ENCODE results near the gene VLDLR.

VLDLR gene

DNA sequence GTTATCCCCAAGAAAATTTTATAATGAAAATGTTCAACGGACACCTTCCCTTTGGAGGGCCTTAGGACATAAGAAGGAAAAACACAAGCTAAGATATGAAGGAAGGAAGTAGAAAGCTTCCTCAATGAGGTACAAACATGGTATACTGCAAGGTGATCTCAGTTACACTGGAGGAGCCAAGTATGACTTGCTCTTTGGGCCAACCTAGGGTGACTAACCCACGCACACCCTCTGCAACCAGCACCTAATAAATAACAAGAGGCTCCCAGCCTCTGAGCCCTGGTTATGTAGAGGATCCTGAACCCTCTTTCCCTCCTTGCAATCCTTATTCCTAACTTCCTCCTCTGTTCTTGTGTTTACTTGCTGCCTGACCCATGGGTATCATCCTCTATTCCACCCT is 57.4 kb downstream of the VLDLR start:
- TF ChIP-seq, protein P1, sequence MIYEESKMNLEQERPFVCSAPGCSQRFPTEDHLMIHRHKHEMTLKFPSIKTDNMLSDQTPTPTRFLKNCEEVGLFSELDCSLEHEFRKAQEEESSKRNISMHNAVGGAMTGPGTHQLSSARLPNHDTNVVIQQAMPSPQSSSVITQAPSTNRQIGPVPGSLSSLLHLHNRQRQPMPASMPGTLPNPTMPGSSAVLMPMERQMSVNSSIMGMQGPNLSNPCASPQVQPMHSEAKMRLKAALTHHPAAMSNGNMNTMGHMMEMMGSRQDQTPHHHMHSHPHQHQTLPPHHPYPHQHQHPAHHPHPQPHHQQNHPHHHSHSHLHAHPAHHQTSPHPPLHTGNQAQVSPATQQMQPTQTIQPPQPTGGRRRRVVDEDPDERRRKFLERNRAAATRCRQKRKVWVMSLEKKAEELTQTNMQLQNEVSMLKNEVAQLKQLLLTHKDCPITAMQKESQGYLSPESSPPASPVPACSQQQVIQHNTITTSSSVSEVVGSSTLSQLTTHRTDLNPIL (CRISPR knock-in tag; IDR thresholded peaks at IDR 0.05; ENCODE audit: low read depth) = no peak
- TF ChIP-seq RARB (CRISPR knock-in tag; IDR thresholded peaks at IDR 0.05) (no peak), ZNF565 (CRISPR knock-in tag; conservative IDR thresholded peaks at IDR 0.05; ENCODE audit: low read depth) (no peak), TCF4 (CRISPR knock-in tag; IDR thresholded peaks at IDR 0.05; ENCODE audit: borderline replicate concordance) (no peak), ZNF8 (CRISPR knock-in tag; IDR thresholded peaks at IDR 0.05) (no peak), ZNF70 (CRISPR knock-in tag; IDR thresholded peaks at IDR 0.05) (no peak), CSDC2 (CRISPR knock-in tag; IDR thresholded peaks at IDR 0.05) (no peak), TOX (CRISPR knock-in tag; IDR thresholded peaks at IDR 0.05; ENCODE audit: borderline replicate concordance) (no peak), ZFP30 (CRISPR knock-in tag; IDR thresholded peaks at IDR 0.05) (no peak), GLIS3 (CRISPR knock-in tag; IDR thresholded peaks at IDR 0.05) (no peak), ZFP3 (CRISPR knock-in tag; IDR thresholded peaks at IDR 0.05) (no peak), PPARA (CRISPR knock-in tag; IDR thresholded peaks at IDR 0.05; ENCODE audit: borderline replicate concordance) (no peak), ISL1 (CRISPR knock-in tag; IDR thresholded peaks at IDR 0.05) (no peak)
- TF ChIP-seq, protein P2, sequence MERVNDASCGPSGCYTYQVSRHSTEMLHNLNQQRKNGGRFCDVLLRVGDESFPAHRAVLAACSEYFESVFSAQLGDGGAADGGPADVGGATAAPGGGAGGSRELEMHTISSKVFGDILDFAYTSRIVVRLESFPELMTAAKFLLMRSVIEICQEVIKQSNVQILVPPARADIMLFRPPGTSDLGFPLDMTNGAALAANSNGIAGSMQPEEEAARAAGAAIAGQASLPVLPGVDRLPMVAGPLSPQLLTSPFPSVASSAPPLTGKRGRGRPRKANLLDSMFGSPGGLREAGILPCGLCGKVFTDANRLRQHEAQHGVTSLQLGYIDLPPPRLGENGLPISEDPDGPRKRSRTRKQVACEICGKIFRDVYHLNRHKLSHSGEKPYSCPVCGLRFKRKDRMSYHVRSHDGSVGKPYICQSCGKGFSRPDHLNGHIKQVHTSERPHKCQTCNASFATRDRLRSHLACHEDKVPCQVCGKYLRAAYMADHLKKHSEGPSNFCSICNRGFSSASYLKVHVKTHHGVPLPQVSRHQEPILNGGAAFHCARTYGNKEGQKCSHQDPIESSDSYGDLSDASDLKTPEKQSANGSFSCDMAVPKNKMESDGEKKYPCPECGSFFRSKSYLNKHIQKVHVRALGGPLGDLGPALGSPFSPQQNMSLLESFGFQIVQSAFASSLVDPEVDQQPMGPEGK (CRISPR knock-in tag; IDR thresholded peaks at IDR 0.05; ENCODE audit: borderline replicate concordance) = no peak
- TF ChIP-seq, protein P3, sequence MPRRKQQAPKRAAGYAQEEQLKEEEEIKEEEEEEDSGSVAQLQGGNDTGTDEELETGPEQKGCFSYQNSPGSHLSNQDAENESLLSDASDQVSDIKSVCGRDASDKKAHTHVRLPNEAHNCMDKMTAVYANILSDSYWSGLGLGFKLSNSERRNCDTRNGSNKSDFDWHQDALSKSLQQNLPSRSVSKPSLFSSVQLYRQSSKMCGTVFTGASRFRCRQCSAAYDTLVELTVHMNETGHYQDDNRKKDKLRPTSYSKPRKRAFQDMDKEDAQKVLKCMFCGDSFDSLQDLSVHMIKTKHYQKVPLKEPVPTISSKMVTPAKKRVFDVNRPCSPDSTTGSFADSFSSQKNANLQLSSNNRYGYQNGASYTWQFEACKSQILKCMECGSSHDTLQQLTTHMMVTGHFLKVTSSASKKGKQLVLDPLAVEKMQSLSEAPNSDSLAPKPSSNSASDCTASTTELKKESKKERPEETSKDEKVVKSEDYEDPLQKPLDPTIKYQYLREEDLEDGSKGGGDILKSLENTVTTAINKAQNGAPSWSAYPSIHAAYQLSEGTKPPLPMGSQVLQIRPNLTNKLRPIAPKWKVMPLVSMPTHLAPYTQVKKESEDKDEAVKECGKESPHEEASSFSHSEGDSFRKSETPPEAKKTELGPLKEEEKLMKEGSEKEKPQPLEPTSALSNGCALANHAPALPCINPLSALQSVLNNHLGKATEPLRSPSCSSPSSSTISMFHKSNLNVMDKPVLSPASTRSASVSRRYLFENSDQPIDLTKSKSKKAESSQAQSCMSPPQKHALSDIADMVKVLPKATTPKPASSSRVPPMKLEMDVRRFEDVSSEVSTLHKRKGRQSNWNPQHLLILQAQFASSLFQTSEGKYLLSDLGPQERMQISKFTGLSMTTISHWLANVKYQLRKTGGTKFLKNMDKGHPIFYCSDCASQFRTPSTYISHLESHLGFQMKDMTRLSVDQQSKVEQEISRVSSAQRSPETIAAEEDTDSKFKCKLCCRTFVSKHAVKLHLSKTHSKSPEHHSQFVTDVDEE (CRISPR knock-in tag; IDR thresholded peaks at IDR 0.05) = no peak
- TF ChIP-seq, protein P4, sequence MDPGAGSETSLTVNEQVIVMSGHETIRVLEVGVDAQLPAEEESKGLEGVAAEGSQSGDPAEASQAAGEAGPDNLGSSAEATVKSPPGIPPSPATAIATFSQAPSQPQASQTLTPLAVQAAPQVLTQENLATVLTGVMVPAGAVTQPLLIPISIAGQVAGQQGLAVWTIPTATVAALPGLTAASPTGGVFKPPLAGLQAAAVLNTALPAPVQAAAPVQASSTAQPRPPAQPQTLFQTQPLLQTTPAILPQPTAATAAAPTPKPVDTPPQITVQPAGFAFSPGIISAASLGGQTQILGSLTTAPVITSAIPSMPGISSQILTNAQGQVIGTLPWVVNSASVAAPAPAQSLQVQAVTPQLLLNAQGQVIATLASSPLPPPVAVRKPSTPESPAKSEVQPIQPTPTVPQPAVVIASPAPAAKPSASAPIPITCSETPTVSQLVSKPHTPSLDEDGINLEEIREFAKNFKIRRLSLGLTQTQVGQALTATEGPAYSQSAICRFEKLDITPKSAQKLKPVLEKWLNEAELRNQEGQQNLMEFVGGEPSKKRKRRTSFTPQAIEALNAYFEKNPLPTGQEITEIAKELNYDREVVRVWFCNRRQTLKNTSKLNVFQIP (CRISPR knock-in tag; IDR thresholded peaks at IDR 0.05; ENCODE audit: borderline replicate concordance, low read depth) = no peak
- TF ChIP-seq, protein P5, sequence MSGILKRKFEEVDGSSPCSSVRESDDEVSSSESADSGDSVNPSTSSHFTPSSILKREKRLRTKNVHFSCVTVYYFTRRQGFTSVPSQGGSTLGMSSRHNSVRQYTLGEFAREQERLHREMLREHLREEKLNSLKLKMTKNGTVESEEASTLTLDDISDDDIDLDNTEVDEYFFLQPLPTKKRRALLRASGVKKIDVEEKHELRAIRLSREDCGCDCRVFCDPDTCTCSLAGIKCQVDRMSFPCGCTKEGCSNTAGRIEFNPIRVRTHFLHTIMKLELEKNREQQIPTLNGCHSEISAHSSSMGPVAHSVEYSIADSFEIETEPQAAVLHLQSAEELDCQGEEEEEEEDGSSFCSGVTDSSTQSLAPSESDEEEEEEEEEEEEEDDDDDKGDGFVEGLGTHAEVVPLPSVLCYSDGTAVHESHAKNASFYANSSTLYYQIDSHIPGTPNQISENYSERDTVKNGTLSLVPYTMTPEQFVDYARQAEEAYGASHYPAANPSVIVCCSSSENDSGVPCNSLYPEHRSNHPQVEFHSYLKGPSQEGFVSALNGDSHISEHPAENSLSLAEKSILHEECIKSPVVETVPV (CRISPR knock-in tag; IDR thresholded peaks at IDR 0.05) = no peak
- no peak for ATAC-seq

DNA sequence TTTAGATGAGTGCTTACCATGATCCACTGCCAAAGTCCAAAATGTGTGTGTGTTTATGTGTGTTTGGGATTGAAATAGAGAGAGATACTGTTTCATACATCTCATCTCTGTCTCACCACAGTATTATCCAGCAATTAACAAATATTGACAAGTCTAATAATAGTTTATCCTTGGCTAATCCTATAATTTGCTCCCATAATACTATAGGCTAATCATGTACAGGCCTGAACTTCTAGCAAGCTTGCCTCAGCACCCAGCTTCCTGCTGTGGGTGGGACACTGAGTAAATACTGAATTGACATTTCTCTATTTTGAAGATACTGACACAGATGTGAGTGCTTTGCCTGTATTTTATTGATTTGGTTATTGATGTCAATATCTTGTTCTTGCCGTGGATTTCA is 60.4 kb downstream of the VLDLR start:
- no peak for ATAC-seq

More for the DNA sequence above, 60.4 kb downstream of the VLDLR start:
- TF ChIP-seq, protein P5 (CRISPR knock-in tag; IDR thresholded peaks at IDR 0.05) = no peak
- TF ChIP-seq TOX (CRISPR knock-in tag; IDR thresholded peaks at IDR 0.05; ENCODE audit: borderline replicate concordance) = no peak
- TF ChIP-seq ISL1 (CRISPR knock-in tag; IDR thresholded peaks at IDR 0.05) = no peak
- no peak for TF ChIP-seq ZNF8 (CRISPR knock-in tag; IDR thresholded peaks at IDR 0.05)
- TF ChIP-seq ZC3H10 (CRISPR knock-in tag; IDR thresholded peaks at IDR 0.05) = no peak
- no peak for TF ChIP-seq ARNTL (CRISPR knock-in tag; IDR thresholded peaks at IDR 0.05; ENCODE audit: borderline replicate concordance, low read depth)
- TF ChIP-seq PPARA (CRISPR knock-in tag; IDR thresholded peaks at IDR 0.05; ENCODE audit: borderline replicate concordance) = no peak
- TF ChIP-seq ZFP30 (CRISPR knock-in tag; IDR thresholded peaks at IDR 0.05) = no peak
- TF ChIP-seq BACH2 (CRISPR knock-in tag; IDR thresholded peaks at IDR 0.05; ENCODE audit: borderline replicate concordance) = no peak

Measured in SK-N-SH treated with all-trans-retinoic acid at 6 μM for 48 hours (cell line).